GM03348 (cell line): ENCODE results near the gene MAGI1.
A peak's percentile ranks its signal among the peaks of the same experiment; 100 is the strongest.

ENCODE experiments used
- DNase-seq: peaks from one replicate; pipeline ENCODE4 v3.0.0; 2012; ENCODE audit warnings: low spot score

The MAGI1 gene

GRCh38 chr3:65945480-65945879 is 93.2 kb downstream of the MAGI1 start:
- DNase-seq = no peak

- no peak for DNase-seq
Measured at GRCh38 chr3:65944252-65944651, 94.5 kb downstream of the MAGI1 start.

DNA sequence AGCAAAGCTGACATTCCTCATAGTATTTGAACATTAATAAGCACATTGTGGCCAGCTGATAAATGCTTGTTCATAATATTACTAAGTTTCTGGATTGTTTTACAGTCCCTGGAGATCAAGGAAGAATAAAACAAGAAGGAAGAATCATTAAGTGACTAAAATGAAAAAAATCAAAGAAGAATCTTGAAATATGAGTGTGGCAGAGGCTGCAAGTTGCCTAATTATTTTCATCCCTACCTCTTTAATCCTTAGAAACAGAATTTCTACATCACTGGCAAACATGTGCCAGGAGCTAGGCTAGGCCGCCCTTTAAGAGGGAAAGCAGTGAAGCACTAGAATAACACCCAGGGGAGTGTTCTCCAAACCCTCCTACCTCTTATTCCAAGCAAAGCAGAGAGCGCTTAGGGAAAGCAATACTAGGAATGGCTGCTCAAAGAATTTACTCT is 98.9 kb downstream of the MAGI1 start:
- peak; percentile 59 for DNase-seq

GRCh38 chr3:65939184-65939583 is 99.5 kb downstream of the MAGI1 start:
- no peak for DNase-seq

GRCh38 chr3:65938676-65939075 is 100.0 kb downstream of the MAGI1 start:
- no peak for DNase-seq

GRCh38 chr3:65938147-65938546 is 100.6 kb downstream of the MAGI1 start:
- no peak for DNase-seq

DNA sequence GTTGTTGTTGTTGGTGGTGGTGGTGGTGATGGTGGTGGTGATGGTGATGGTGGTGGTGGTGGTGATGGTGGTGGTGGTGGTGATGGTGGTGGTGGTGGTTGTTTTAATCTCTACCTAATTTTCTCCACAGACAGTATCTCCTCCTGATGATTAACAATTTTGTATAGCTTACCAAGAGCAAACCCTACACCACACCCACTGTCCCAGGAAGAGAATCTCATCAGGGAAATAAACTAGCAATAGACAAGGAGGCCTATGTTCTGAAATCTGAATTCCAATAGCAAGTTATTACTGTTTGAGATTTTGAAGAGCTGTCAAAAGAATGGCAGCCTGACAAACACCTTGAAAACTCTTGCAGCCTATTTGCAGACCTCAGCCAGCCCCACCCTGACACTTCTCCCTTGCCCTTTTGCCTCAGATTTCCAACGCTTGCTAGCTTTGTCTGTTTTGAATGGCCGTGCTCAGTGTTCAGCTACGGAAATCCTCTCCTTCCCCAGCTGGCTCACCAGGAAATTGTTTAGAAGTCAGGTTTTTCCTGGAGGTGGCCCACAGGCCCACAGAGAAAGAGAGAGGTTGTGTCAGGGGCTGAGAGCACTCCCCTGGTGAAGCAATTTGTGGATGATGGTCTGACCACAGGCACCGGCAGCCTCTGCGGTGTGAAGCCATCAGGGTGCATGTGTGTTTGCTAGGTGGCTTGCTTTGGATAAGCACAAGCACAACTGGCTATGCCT is 101.6 kb downstream of the MAGI1 start:
- no peak for DNase-seq

- DNase-seq = no peak
Measured at GRCh38 chr3:65935724-65936123, 103.0 kb downstream of the MAGI1 start.

GRCh38 chr3:65930648-65931047 is 108.1 kb downstream of the MAGI1 start:
- no peak for DNase-seq

DNA sequence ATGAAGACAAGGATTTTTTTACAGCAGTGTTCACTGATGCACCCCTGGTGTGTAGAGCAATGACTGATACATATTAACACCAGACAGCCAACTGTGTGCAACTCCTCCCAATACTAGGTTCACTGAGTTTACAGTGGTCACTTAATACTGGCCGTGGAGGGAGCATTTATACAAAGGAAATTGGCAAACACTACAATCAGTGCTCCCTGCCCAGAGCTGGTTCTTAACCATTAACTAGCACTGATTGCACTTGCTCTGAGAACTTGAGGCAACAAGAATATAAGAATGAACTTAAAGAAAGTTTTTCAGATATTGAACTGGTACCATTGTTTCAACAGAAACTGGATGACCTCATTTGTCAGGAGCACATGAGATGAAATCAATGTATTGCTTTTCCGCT is 110.6 kb downstream of the MAGI1 start:
- DNase-seq = no peak

DNA sequence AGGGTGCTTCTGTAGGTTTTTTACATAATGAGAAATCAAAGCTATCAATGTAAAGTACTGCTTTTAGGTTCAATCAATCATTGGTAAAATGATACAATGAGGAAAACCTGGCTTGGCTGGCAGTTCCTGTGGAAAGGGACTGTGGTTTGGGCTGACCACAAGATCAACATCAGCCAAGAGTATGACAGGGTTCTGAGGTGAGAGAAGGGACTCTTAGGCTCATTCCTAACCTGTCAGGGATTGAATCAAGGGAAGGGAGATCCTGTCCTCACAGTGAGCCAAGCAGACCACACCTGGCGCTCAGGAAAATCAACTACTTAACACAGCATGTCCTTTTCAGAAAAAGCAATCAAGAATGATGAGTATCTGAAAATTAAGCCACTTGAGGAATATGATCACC is 111.1 kb downstream of the MAGI1 start:
- DNase-seq = no peak

DNA sequence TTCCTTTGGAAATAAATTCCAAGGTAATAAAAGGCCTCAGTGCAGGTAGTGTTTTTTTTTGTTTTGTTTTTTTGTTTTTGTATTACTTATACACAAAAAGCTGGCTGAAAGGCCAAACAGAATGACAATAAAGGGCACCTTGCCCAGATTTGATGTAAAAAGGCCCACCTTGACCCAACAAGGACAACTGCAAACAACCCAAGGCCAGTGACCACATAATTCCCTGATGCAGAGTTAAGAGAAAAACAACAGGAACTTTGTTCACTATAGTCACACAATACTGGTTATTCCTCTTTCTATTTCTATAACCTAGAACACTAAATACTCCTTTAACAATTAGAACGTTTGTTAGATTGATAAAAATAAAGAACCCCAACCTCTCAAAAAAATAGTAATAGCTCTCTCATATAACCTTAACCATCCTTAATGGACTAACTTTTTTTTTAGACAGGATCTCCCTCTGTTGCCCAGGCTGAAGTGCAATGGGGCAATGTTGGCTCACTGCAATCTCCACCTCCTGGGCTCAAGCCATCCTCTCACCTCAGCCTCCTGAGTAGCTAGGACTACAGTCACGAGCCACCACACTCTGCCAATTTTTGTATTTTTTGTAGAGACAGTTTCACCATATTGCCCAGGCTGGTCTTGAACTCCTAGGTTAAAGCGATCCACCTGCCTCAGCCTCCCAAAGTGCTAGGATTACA is 113.3 kb downstream of the MAGI1 start:
- DNase-seq = no peak

- no peak for DNase-seq
Measured at GRCh38 chr3:65924762-65925161, 114.0 kb downstream of the MAGI1 start.

GRCh38 chr3:65922441-65922840 is 116.3 kb downstream of the MAGI1 start:
- DNase-seq = no peak

GRCh38 chr3:65919826-65920225 is 118.9 kb downstream of the MAGI1 start:
- peak; percentile 56 for DNase-seq

DNA sequence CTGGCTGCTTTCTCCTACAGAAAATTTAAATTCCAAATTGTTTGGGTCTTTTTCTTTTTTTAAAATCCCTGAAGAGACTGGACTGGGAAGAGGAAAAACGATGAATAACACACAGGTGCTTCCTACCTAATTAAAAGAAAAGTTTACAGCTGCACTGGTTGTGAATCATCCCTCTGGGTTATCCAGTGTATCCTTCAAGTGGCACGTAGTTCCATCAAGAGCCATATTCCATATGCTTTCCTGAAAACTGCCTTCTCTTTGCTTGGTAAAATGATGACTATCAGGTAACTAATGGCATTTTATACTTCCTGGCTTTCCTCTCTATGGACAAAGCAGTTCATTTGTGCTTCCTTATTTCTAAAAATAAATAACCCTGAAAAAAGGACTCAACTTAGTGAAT is 123.2 kb downstream of the MAGI1 start:
- DNase-seq = no peak

- DNase-seq = no peak
Measured at GRCh38 chr3:65914740-65915367, 123.9 kb downstream of the MAGI1 start.

- DNase-seq = no peak
Measured at GRCh38 chr3:65914032-65914739, 124.5 kb downstream of the MAGI1 start.

DNA sequence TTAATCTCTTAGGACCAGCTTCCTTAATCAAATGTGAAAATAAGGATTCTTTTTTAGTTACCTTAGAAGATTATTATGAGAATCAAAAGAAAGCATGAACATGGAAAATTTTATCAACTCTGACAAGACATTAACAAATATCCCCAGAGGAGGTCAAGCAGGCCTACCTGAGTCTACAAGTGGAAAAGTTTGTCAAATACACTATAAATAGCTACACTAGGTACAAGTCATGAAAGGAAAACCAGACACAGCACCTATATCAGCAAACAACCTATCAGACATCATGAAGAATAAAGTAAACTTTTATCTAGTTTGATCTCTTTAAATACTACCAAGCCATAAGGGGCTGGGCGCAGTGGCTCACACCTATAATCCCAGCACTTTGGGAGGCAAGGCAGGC is 126.1 kb downstream of the MAGI1 start:
- DNase-seq = no peak

GRCh38 chr3:65908588-65908987 is 130.1 kb downstream of the MAGI1 start:
- DNase-seq = no peak

DNA sequence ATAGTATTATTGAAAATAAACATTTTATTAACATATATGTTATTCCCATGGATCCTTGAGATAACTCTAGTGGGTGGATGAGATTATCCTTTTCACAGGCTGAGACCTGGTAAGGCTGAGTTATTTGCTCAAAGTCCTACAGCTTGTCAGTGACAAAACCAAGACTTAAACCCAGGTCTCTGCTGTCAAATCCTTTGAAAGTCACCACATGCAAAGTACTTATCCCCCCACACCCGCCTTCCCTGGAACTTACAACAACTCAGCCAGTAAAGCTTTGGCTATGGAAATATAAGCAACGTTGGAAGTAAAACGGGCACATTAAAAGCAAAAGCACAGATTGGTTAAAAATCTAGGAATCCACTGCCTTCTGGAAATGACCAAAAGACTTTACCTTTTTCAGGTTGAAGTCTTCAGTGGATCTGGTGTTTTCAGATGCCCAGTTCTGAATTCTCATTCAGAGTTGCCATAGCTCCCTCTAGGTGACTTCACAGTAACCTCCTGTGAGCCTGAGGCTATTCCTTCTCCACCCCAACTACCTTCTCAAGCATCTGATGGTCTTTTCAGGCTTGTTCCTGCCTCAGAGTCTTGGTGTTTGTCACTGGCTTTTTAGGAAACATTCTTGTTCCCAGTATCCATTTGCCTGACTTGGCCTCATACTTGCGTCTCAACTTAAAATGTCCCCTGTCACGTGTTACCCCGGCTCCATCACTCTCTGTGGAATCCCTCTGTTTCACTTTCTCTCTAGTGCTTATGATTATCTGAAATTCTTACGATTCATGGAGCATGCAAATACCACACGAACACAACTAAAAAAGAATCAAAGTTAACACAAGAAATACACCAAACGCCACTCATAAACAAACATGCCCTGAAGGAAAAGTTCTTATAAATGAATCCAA is 131.2 kb downstream of the MAGI1 start:
- no peak for DNase-seq

DNA sequence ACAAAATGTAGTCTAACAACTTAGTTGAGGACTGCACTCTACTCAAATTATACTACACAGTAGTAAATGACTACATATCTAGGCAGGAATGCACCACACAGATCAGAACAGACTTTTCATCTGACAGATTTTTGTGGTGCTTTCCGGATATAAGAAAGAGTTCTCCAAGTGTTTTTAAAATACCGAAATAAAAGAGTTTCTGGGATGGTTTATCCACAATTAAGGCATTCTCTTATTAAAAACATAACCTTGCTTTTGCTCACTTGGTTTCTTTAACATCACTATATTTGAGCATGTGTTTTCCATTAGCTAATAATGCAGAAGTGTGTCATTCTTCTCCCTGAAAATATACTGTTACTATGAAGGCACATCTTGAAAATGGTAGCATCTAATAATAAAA is 132.9 kb downstream of the MAGI1 start:
- peak; percentile 39 for DNase-seq
